Forelimb muscle (tissue), 1 donor: Measurements from ENCODE around the gene CTTNBP2. TPM values are rescaled to one million over a fixed set of nuclear protein-coding genes. Genes with fewer than 3 reads are reported as not detected.

Experiments used
- DNase-seq: peaks from one replicate; pipeline ENCODE4 v3.0.0-alpha.2; 2013; ENCODE audit warnings: low read depth
- polyA plus RNA-seq: library from polyadenylated mRNA; unstranded; fragments of 120-200 nt; gene quantifications from one replicate; pipeline ENCODE4 v1.2.1, GENCODE V29; 2013; ENCODE audit not compliant: insufficient read length

The CTTNBP2 gene
- polyA plus RNA-seq, 1 donor = 1.1 TPM

GRCh38 chr7:117870448-117871130 lies 2.7 kb downstream of the CTTNBP2 start:
- no peak for DNase-seq

GRCh38 chr7:117869374-117869773 lies 3.9 kb downstream of the CTTNBP2 start:
- no peak for DNase-seq

- DNase-seq = no peak
Measured at GRCh38 chr7:117863618-117864017, 9.6 kb downstream of the CTTNBP2 start.

- no peak for DNase-seq
Measured at GRCh38 chr7:117862378-117862777, 10.9 kb downstream of the CTTNBP2 start.

GRCh38 chr7:117859246-117859812 lies 13.9 kb downstream of the CTTNBP2 start:
- DNase-seq = no peak

- no peak for DNase-seq
Measured at GRCh38 chr7:117858712-117859111, 14.5 kb downstream of the CTTNBP2 start.

- no peak for DNase-seq
Measured at GRCh38 chr7:117857718-117858117, 15.5 kb downstream of the CTTNBP2 start.

- no peak for DNase-seq
Measured at GRCh38 chr7:117856196-117856595, 17.0 kb downstream of the CTTNBP2 start.

GRCh38 chr7:117854186-117854585 lies 19.1 kb downstream of the CTTNBP2 start:
- no peak for DNase-seq

- DNase-seq = no peak
Measured at GRCh38 chr7:117848941-117849340, 24.3 kb downstream of the CTTNBP2 start.

GRCh38 chr7:117844678-117845077 lies 28.6 kb downstream of the CTTNBP2 start:
- no peak for DNase-seq

- no peak for DNase-seq
Measured at GRCh38 chr7:117841611-117842010, 31.6 kb downstream of the CTTNBP2 start.

- no peak for DNase-seq
Measured at GRCh38 chr7:117841011-117841410, 32.2 kb downstream of the CTTNBP2 start.

GRCh38 chr7:117839507-117839906 lies 33.7 kb downstream of the CTTNBP2 start:
- no peak for DNase-seq

- no peak for DNase-seq
Measured at GRCh38 chr7:117837841-117838240, 35.4 kb downstream of the CTTNBP2 start.

- DNase-seq = no peak
Measured at GRCh38 chr7:117835016-117835664, 38.1 kb downstream of the CTTNBP2 start.

GRCh38 chr7:117830422-117830954 lies 42.8 kb downstream of the CTTNBP2 start:
- DNase-seq = no peak

GRCh38 chr7:117829450-117830117 lies 43.7 kb downstream of the CTTNBP2 start:
- DNase-seq = no peak

GRCh38 chr7:117828825-117829224 lies 44.4 kb downstream of the CTTNBP2 start:
- no peak for DNase-seq

- DNase-seq = no peak
Measured at GRCh38 chr7:117827862-117828261, 45.4 kb downstream of the CTTNBP2 start.

GRCh38 chr7:117825132-117825531 lies 48.1 kb downstream of the CTTNBP2 start:
- no peak for DNase-seq

- no peak for DNase-seq
Measured at GRCh38 chr7:117824592-117824991, 48.6 kb downstream of the CTTNBP2 start.
